Stimulated activated naive CD4-positive, alpha-beta T cell (primary cell): ENCODE measurements around the gene PTPRN2.
"Not testable (repeated sequence)": the region's sequence is repeated elsewhere in the genome, so short reads cannot be mapped to it uniquely, and the experiment has no call there.

ENCODE experiments used
- DNase-seq, 6 experiments: peaks; one replicate each; lab custom pipeline; 2025; lab: John Stamatoyannopoulos, UW

PTPRN2 gene

DNA sequence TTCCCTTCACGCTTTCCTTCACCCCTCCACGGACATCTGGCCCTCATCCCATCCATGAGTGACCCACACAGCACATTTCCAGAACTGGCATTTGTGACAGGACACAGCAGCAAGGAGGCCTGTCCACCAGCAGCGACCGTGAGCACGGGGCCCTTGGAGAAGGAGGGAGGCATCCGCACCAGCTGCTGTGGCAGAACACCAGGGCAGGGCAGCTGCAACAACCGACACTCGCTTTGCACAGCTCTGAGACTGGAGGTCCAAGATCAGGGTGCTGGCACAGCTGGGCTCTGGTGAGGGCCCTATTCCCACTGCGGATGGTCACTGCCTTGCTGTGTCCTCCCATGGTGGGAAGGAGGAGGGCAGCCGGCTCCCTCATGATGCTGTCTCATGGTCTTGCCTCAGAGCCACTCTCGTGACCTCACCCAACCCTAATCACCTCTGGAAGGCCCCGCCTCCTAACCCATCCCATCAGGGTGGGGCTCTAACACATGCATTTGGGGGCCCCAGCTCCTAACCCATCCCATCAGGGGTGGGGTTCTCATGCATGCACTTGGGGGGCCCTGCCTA, 36.7 kb downstream of the PTPRN2 start:
- no peak for DNase-seq

DNA sequence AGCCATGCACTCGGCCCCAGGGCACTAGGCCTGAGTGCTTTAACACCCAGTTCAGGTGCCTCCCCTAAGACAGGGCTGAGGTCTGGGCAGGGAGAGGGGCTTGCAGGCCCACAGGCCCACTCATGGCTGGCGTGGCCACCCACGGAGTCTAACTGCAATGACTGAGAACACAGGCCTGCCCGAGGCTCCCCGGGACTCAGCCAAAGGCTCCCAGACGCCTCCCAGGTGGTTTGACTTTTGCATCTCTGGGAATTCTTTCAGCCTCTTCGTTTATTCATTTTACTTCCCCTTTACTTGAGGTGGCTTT, 37.3 kb downstream of the PTPRN2 start:
- no peak for DNase-seq

DNA sequence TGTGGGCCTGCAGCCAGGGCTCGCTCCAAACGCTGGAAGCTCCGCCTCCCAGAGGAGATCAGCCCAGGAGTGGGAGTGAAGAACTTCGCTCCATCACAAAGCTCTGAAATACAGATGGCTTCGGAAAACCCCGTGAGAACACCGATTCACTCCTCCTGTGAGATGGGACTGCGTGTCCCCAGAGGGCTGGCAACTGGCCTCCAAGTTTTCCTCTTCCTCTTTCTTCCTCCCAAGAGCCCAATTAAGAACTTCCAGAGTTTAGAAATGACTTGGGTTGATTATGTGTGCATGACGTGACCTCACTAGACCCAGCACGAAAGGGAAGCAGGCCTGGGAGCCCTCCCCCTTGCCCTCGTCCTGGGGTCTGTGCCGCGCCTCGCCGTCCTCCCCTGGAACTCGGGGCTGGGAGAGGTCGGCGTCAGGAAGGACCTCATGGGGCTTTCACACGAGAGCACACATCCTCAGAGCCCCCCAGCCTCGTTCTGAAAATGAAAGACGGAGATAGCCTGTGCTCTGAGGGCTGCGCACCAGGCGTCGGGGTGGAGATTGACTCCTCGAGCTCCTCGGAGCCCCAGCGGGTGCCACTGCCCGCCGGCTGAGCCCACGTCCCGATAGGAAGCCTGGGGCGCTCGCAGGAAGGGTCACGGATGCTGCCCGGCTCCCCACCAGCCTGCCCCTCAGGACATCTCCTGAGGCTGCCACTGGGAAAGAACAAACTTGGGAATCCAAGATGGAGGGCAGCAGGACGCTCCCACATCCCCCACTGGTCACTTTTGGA, 37.8 kb downstream of the PTPRN2 start:
- DNase-seq: no peak

DNA sequence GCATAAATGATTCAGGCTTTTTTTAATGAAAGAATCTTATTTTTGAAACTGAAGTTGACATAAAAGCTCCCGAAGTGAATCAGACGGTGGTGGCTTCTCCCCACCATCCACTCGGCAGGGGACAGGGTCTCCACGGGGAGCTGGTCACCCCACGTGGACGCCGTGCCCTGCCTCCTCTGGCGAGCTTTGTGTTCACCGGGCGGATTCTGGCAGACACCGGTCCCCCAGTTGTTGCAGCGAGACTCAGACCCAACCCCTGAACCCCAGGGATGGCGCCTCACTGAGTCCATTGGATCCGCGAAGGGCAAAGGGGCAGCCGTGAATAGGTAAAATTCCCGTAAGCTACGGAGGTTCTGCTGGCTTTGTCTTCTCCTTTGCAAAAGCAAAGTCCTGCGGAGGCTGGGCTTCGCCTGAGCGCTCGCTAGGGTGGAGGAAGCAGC, 38.4 kb downstream of the PTPRN2 start:
- no peak for DNase-seq

GRCh38 chr7:158548726-158549125, 38.9 kb downstream of the PTPRN2 start:
- DNase-seq: no peak

GRCh38 chr7:158547817-158548216, 39.8 kb downstream of the PTPRN2 start:
- no peak for DNase-seq

DNA sequence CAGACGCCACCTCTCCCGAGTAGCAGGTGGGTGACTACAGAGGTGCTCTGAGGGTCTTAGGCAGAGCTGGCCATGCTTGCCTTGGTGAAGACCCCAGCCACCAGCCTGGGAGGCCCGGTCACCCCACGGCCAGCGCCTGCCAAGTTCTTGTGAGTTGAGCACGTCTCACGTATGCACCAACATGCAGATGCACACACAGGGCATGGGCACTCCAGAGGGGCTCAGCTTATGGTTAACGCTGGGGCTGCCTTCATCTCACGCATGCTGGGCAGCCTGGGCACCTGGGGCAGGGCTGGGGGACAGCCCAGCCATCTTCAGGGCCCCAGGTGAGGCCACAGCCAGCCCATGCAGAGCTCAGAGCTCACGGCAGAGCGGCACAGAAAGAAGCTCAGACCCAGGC, 41.0 kb downstream of the PTPRN2 start:
- DNase-seq: no peak

- no peak for DNase-seq
Measured at GRCh38 chr7:158546214-158546613, 41.4 kb downstream of the PTPRN2 start.

DNA sequence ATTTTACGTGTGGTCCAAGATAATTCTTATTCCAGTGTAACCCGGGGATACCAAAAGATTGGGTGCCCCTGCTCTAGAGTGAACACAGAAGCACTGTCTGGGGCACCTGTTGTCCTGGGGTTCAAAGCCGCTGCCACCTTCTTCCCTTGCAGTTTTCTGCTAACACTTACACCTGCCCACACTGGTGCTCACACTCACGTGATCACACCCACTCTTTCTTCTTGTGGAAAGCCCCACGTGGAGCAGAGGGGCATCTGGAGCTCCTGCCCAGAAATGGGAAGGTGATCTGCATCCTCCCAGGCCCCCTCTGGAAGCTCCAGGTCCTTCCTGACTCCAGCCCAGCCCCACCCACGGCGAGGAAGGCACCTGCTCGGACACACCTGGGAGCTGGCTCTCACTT, 42.9 kb downstream of the PTPRN2 start:
- no peak for DNase-seq

GRCh38 chr7:158543840-158544239, 43.8 kb downstream of the PTPRN2 start:
- no peak for DNase-seq

GRCh38 chr7:158542651-158543566, 44.7 kb downstream of the PTPRN2 start:
- no peak for DNase-seq

GRCh38 chr7:158541346-158542010, 46.1 kb downstream of the PTPRN2 start:
- DNase-seq: peak in 2 of 6 experiments; percentile 4 to 19

DNA sequence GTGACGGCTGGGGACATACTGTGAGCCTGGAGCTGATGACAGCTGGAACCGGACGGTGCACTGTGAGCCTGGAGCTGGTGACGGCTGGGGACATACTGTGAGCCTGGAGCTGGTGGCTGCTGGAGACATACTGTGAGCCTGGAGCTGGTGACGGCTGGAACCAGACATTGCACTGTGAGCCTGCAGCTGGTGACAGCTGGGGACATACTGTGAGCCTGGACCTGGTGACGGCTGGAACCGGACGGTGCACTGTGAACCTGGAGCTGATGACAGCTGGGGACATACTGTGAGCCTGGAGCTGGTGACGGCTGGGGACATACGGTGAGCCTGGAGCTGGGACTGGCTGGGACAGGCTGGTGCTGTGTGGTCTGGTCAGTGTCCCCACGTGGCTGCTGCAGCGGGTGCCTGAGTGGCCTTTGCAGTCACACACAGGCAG, 47.9 kb downstream of the PTPRN2 start:
- DNase-seq: no peak

- no peak for DNase-seq
Measured at GRCh38 chr7:158538156-158538946, 49.3 kb downstream of the PTPRN2 start.

GRCh38 chr7:158537516-158537882, 50.1 kb downstream of the PTPRN2 start:
- no peak for DNase-seq

DNA sequence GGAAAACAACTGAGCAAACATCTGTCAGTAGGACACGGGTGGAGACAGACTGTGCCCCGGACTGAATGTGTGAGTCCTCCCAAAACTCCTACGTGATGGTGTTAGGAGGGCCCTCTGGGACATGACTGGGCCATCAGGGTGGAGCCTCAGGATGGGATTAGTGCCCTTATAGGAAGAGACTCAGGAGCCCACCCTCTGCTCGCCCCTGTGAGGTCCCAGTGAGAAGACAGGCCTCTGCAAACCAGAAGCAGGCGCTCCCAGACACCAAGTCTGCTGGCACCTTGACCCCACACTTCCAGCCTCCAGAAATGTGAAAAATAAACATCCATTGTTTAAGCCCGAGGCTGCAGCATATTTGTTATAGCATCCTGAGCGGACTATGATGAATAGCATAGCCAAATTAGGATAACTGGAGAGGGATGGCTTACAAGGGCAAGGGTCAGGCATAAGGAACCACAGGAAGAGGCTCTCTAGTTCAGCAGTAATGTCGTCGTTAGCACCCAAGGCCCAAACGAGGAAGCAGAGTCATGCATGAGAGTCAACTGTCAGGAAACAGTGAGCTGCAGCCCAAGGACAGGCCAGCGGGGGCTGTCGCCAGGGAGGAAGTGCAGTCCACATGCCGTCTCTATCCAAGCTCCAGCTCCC, 50.6 kb downstream of the PTPRN2 start:
- DNase-seq: no peak

DNA sequence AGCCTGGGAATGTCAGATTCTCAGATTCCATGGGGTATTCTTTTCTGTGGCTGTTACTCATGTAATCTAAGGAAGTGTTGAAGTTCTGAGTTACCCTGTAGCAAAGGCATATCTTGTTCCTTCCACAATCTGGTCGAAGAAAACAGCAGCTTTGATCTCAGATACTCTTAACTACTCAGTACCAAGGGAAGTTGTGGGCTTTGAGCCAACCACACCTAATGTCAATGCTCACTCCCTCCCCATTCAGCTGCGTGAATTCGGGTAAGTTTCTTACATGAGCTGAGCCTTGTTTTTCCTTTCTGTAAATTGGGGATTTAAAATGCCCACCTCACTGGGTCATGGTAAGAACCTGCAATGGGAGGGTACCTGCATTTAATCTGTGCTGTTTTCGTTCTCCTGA, 52.5 kb downstream of the PTPRN2 start:
- no peak for DNase-seq

DNA sequence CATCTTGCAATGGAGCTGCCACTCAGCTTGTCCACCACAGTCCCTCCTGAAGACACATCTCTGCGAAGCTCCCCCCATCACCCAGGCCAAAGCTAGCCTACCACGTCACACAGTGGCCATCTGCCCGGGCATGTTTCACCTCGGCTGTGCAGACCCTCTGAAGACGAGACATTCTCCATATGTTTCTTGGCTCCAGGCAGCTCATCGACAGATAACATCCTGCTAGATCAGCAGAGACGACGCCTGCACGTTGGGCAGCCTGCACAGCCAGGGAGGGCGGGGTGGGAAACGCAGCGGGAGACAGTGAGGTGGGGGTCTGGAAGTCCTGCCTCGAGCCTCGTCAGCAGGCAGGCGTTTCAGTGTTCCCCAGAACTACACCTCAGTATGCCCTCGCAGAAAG, 53.0 kb downstream of the PTPRN2 start:
- no peak for DNase-seq

DNA sequence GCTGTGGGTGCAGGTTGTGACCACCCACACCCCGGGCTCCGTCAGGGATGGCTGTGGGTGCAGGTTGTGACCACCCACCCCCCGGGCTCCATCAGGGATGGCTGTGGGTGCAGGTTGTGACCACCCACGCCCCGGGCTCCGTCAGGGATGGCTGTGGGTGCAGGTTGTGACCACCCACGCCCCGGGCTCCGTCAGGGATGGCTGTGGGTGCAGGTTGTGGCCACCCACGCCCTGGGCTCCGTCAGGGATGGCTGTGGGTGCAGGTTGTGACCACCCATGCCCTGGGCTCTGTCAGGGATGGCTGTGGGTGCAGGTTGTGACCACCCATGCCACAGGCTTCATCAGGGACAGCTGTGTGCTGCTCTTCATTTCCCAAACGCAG, 53.5 kb downstream of the PTPRN2 start:
- DNase-seq: not testable (repeated sequence)

DNA sequence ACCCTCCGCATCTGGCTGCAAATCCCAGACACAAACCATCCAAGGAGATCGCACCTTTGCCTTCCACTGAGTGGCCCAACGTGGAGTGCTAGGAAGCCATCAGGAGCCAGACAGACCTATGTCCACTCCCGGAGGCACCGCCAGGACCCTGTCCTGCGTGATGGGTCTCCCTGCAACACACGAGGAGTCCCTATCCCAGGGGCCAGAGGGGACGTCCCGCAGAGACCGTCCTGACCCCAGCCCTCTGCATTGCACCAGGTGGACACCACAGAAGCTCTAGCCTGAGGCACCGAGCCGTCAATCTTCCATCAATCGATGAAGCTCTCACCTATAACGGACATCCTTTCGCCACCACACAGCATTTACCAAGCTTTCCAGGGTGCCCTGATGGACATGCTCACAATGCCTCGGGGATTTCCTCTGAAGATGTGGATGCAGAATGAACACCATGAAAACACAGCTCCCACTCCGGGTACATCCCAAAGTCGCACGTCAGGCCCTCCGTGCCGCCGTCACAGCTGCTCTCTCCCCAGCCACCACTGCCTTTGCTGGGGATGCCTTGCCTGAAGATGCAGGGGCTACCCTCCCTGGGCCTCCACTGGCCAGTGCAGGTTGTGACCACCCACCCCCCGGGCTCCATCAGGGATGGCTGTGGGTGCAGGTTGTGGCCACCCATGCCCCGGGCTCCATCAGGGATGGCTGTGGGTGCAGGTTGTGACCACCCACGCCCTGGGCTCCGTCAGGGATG, 54.1 kb downstream of the PTPRN2 start:
- DNase-seq: no peak
